Heart left ventricle (tissue), 13 donors: ENCODE results near the gene CCDC187.

Experiments used
- CTCF ChIP-seq, 12 donors: fragments of 200-600 bp; sonication (generic) in 4 of 12; IDR thresholded peaks; one replicate each; pipeline versions ENCODE4 v1.5.0 to v1.8.0; 2018 to 2022; ENCODE audit warnings: antibody characterized with exemption in 12 of 12, mild to moderate bottlenecking in 5 of 12
- POLR2A ChIP-seq, 2 donors: fragments of 450-650 bp; IDR thresholded peaks; one replicate each; pipeline ENCODE4 v1.6.1; 2017; ENCODE audit warnings: antibody characterized with exemption in 2 of 2, mild to moderate bottlenecking in 2 of 2, moderate library complexity in 2 of 2
- donor health status: ischemic (EF 13 %, LVEDD 7.1; RV severe dilation, severe dysfunction).
- donor health status: DM: no; HTN: yes; CAD: no.
- donor health status: DM: no; HTN: no; CAD: no.
- donor health status: ischemic (EF 25% LVEDD 6.9; RV normal size, moderate dysfunction).
- donor health status: ischemic (EF 25% LVEDD 5.7; RV mildly dilated, moderate dysfunction).
- donor health status: ischemic (EF 35%, LVEDD 5.7; RV mildly dilated, moderate dysfunction).
- donor health status: nonischemic (EF 11% LVEDD 7.7; RV severe dilation, severe dysfunction).
- donor health status: DM: yes; HTN: yes; CAD: no.
- donor health status: PGD.
- donor health status: ischemic (EF 29% LVEDD 5.4; RV normal size, mild dysfunction).
- donor health status: nonischemic (EF 23%, LVEDD 6.1; RV moderate dilation, normal function).

- TF ChIP-seq CTCF (IDR thresholded peaks at IDR 0.05): no peak
- no peak for TF ChIP-seq POLR2A (IDR thresholded peaks at IDR 0.05)
These were observed 85.6 kb downstream of the CCDC187 start for GRCh38 chr9:136218271-136218670.
